ENCODE measurements around the gene CD68.

Gene CD68

GRCh38 chr17:7559320-7560171 is 19.9 kb upstream of the CD68 start:
- no peak for DNase-seq (ENCODE audit: low read depth in 3 of 3, low spot score in 1 of 3)

GRCh38 chr17:7560172-7561027 is 19.0 kb upstream of the CD68 start:
- DNase-seq (ENCODE audit: low read depth in 3 of 3, low spot score in 1 of 3), result no peak

GRCh38 chr17:7561028-7561575 is 18.3 kb upstream of the CD68 start:
- peak; percentile 64 to 78 (median 65) for DNase-seq (ENCODE audit: low read depth in 3 of 3, low spot score in 1 of 3)

GRCh38 chr17:7561589-7562207 is 17.7 kb upstream of the CD68 start, which contains the start of gene SENP3:
Gene SENP3 (plus strand): TSS chr17:7561919. CDS start chr17:7563077, 1,158 bp downstream.
- peak; percentile 79 to 87 (median 82) for DNase-seq (ENCODE audit: low read depth in 3 of 3, low spot score in 1 of 3)

GRCh38 chr17:7562208-7562605 is 17.2 kb upstream of the CD68 start:
- no peak for DNase-seq (ENCODE audit: low read depth in 3 of 3, low spot score in 1 of 3)

DNA sequence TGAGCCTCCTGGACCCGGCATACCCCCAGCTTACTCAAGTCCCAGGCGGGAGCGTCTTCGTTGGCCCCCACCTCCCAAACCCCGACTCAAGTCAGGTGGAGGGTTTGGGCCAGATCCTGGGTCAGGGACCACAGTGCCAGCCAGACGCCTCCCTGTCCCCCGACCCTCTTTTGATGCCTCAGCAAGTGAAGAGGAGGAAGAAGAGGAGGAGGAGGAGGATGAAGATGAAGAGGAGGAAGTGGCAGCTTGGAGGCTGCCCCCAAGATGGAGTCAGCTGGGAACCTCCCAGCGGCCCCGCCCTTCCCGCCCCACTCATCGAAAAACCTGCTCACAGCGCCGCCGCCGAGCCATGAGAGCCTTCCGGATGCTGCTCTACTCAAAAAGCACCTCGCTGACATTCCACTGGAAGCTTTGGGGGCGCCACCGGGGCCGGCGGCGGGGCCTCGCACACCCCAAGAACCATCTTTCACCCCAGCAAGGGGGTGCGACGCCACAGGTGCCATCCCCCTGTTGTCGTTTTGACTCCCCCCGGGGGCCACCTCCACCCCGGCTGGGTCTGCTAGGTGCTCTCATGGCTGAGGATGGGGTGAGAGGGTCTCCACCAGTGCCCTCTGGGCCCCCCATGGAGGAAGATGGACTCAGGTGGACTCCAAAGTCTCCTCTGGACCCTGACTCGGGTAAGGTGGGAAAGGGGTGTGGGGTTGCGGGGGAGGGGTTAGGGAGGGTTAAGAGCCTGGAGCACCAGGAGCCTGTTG is 16.1 kb upstream of the CD68 start:
- no peak for DNase-seq (ENCODE audit: low read depth in 3 of 3, low spot score in 1 of 3)

GRCh38 chr17:7569571-7569970 is 9.9 kb upstream of the CD68 start:
- DNase-seq (ENCODE audit: low read depth in 3 of 3, low spot score in 1 of 3), result no peak

GRCh38 chr17:7570351-7570750 is 9.1 kb upstream of the CD68 start:
- DNase-seq (ENCODE audit: low read depth in 3 of 3, low spot score in 1 of 3), result no peak

DNA sequence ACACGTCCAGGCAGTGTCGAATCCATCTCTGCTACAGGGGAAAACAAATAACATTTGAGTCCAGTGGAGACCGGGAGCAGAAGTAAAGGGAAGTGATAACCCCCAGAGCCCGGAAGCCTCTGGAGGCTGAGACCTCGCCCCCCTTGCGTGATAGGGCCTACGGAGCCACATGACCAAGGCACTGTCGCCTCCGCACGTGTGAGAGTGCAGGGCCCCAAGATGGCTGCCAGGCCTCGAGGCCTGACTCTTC is 7.2 kb upstream of the CD68 start:
- no peak for DNase-seq (ENCODE audit: low read depth in 3 of 3, low spot score in 1 of 3)

DNA sequence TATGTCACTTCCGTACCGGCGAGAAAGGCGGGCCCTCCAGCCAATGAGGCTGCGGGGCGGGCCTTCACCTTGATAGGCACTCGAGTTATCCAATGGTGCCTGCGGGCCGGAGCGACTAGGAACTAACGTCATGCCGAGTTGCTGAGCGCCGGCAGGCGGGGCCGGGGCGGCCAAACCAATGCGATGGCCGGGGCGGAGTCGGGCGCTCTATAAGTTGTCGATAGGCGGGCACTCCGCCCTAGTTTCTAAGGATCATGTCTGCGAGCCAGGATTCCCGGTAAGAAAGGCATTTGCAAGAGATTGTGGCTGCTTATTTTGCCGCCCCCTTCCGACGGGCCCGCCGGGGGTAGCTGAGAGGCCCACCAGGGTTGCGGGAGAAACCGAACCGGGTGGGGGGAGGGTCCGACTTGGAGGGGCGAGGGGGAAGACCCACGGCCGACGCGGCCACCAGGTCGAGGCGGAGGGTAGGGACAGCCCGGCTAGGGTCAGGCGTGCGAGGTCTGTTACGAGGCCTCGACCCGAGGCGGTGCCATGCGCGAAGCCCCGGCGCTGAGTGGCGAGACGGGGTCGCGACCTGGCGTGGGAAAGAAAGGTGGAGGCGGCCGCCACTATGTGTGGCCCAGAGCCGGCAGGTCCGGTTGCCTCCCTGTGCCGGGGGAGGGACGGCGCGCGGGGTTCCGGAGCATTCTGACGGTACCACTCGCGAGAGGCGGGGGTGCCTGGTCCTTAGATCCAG is 6.7 kb upstream of the CD68 start:
- peak; percentile 99 to 100 (median 100) for DNase-seq (ENCODE audit: low read depth in 3 of 3, low spot score in 1 of 3)

DNA sequence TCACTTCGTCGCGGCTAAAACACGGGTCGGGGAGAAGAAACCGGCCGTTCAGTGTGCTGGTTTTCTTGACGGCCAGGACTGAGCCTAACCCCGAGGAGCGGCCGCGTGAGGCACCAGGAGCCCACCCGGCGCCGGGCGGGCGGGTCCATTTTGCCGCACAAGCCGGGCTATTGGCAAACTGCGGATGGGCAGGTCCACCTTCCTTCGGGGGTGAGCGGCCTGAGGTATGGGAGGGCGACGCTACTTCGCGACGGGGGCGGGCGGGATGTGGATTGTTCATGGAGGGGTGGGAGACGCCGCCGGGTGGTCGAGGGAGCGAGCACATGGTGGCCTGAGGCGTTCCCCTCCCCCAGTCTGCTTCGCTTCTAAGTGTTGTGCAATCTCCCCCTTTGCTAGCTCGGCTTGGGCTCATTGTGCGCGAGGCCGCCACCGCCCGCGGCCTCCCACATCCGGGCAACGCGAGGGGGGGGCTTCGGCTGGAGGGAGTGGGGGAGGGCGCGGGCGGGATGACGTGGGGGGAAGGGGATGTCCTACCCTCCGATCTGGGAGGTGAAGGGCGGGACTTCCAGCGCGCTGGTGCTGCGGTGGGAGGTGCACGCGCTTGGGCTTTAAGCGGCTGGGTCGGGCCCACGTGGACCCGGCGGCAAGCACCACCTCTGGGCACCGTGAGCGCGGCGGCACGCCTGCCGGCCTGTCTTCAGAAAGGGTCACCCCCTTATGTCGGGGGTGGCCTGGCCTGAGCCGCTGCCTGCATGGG is 5.9 kb upstream of the CD68 start:
- peak; percentile 76 to 84 (median 83) for DNase-seq (ENCODE audit: low read depth in 3 of 3, low spot score in 1 of 3)

DNA sequence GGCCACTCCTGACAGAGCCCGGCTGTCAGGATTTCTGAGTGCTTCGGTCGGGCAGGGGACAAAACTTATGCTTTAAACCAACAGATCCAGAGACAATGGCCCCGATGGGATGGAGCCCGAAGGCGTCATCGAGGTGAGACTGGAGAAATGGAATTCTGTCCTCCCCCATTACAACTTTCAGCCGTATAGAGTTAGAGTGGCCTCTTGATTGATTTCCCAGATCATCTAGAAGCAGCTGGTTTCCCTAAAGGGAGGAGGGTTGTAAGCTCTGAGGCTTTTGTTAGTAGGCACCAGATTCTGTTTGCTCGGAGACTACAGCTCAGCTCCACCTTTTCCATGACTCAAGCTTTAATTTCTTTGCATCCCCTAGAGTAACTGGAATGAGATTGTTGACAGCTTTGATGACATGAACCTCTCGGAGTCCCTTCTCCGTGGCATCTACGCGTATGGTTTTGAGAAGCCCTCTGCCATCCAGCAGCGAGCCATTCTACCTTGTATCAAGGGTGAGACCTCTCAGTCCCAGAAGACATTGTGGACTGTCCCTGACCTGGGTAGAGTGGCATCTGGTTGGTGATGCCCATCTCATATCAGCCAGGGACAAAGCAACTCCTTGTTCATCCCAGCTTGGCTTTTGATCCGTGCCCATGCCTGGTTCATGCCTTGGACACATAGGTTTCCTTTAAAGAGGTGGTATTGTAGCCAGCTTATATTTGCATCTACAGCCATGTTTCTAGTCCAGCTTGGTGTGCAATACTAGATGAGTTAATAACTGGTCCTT is 5.1 kb upstream of the CD68 start:
- no peak for DNase-seq (ENCODE audit: low read depth in 3 of 3, low spot score in 1 of 3)

DNA sequence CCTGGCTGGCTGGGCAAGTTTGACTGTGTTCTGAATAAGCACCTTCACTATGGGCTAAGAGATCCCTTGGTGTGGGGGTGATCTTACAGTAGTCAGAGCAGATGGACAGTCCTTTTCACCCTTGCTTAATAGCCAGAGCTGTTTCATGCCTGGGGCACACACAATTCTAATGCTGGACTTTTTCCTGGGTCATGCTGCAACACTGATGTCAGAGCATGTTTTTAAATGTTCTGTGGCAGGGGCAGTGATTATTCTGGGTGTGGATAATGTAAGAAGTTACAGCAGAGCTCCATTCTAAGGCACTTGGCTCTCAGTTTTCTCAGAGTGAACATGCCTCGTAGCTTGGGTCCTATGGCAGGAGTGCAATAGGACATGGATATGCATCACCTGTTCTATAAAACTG is 4.0 kb upstream of the CD68 start:
- no peak for DNase-seq (ENCODE audit: low read depth in 3 of 3, low spot score in 1 of 3)

DNA sequence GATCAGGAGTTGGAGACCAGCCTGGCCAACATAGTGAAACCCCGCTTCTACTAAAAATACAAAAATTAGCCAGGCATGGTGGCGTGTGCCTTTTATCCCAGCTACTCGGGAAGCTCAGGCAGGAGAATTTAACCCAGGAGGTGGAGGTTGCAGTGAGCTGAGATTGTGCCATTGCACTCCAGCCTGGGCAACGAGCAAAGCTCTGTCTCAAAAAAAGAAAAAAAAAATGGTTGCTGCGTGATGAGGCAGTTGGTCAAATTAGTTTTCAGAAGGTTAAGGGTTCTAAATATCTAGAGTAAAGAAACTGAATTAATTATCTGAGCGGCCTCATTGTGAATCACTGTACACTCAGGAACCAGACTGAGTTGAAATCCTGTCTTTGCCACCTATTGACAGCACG is 3.5 kb upstream of the CD68 start:
- no peak for DNase-seq (ENCODE audit: low read depth in 3 of 3, low spot score in 1 of 3)

GRCh38 chr17:7576432-7576937 is 3.0 kb upstream of the CD68 start:
- no peak for DNase-seq (ENCODE audit: low read depth in 3 of 3, low spot score in 1 of 3)

DNA sequence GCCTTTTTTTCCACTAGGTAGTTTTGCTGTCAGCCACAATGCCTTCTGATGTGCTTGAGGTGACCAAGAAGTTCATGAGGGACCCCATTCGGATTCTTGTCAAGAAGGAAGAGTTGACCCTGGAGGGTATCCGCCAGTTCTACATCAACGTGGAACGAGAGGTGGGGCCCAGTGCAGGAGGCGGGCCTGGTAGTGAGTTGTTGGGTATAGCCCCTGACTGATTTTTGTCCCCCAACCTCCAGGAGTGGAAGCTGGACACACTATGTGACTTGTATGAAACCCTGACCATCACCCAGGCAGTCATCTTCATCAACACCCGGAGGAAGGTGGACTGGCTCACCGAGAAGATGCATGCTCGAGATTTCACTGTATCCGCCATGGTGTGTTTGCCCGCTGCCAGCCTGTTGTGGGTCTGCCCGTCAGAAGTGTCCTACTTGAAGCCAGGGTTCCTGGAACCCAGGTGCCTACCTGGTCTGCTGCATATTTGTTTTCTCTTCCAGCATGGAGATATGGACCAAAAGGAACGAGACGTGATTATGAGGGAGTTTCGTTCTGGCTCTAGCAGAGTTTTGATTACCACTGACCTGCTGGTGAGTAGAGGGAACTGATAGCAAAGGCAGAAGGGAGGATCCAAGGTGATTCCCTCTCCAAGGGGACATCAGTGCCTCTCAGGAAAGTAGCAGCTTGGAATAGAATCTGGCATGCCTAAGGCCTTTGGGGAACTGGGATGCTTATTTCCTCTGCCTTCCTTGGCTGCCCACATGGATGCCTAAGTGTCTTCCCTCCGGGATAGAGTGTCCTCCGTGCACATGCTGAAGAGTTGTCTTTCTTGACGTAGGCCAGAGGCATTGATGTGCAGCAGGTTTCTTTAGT is 1.9 kb upstream of the CD68 start:
- DNase-seq (ENCODE audit: low read depth in 3 of 3, low spot score in 1 of 3), result no peak

DNA sequence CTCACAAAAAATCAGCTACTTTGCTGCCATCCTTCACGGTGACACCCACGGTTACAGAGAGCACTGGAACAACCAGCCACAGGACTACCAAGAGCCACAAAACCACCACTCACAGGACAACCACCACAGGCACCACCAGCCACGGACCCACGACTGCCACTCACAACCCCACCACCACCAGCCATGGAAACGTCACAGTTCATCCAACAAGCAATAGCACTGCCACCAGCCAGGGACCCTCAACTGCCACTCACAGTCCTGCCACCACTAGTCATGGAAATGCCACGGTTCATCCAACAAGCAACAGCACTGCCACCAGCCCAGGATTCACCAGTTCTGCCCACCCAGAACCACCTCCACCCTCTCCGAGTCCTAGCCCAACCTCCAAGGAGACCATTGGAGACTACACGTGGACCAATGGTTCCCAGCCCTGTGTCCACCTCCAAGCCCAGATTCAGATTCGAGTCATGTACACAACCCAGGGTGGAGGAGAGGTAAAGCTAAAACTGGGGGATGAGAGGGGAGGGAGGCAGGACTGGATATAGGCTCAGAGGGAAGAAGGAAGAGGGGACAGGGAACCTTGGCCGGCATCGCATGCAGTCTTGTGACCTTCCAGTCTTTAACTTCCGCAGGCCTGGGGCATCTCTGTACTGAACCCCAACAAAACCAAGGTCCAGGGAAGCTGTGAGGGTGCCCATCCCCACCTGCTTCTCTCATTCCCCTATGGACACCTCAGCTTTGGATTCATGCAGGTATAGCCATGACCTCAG is 581 bp downstream of the CD68 start:
- DNase-seq (ENCODE audit: low read depth in 3 of 3, low spot score in 1 of 3), result no peak

Data from stimulated activated CD4-positive, alpha-beta T cell treated with anti-CD3 and anti-CD28 coated beads, TNF-alpha, amount 100 ng/mL, for 1 hour (primary cell).